Measurements from ENCODE around the gene EPB41L4A.

Gene EPB41L4A

GRCh38 chr5:112174959-112175594 is 244.0 kb downstream of the EPB41L4A start:
- H3K4me1 ChIP-seq (ENCODE audit: control insufficient read depth, insufficient read depth, low read length), result no peaks in the 10 kb centered on the region
- no peak overlapping the region for H3K27ac ChIP-seq (ENCODE audit: extremely low read depth, low read depth, low read length)
- ChIA-PET POLR2A (interaction anchor here (1.8 to 1.9 kb wide), 2 partner anchors 10 to 14 kb away, joined by 4 read pairs; no protein-coding TSS in a partner anchor), CTCF (interaction anchor here (0.6 to 6.9 kb wide), 39 partner anchors 8 to 1431 kb away, joined by 3 to 116 read pairs (median 3); partner anchors contain the start of gene EPB41L4A)
- no peak overlapping the region for H3K4me3 ChIP-seq (ENCODE audit: low read depth, low read length)
- no peak for TF ChIP-seq ZNF274 (IDR thresholded peaks at IDR 0.05; ENCODE audit: low read length)
- TF ChIP-seq ZNF274 (tag by site-specific recombination; IDR thresholded peaks at IDR 0.05; ENCODE audit: borderline replicate concordance), result no peak
- peak; percentile 11; the same call in 1 of the 2 replicates for TF ChIP-seq ZBTB17 (tag by site-specific recombination; IDR thresholded peaks at IDR 0.05)
- TF ChIP-seq ZNF473 (tag by site-specific recombination; IDR thresholded peaks at IDR 0.05), result no peak
- TF ChIP-seq ZNF785 (tag by site-specific recombination; IDR thresholded peaks at IDR 0.05), result no peak
- TF ChIP-seq HOXD13 (CRISPR knock-in tag; IDR thresholded peaks at IDR 0.05; ENCODE audit: borderline replicate concordance), result no peak
- no peak for TF ChIP-seq ZBTB1 (tag by site-specific recombination; IDR thresholded peaks at IDR 0.05)
- TF ChIP-seq TSHZ1 (tag by site-specific recombination; IDR thresholded peaks at IDR 0.05; ENCODE audit: borderline replicate concordance), result no peak
- TF ChIP-seq ZNF18 (tag by site-specific recombination; IDR thresholded peaks at IDR 0.05), result no peak
- TF ChIP-seq ZNF660 (tag by site-specific recombination; IDR thresholded peaks at IDR 0.05), result peak; percentile 49
- TF ChIP-seq ZNF529 (tag by site-specific recombination; IDR thresholded peaks at IDR 0.05; ENCODE audit: insufficient replicate concordance), result no peak
- TF ChIP-seq ZSCAN30 (tag by site-specific recombination; IDR thresholded peaks at IDR 0.05), result 0 out of 2 replicates have a peak, but pooled peaks have one; percentile 28
- TF ChIP-seq ZNF654 (tag by site-specific recombination; IDR thresholded peaks at IDR 0.05; ENCODE audit: low read depth), result peak; percentile 75
- TF ChIP-seq ZBTB11 (tag by site-specific recombination; conservative IDR thresholded peaks at IDR 0.05; ENCODE audit: low read depth), result peak; percentile 88
- no peak for TF ChIP-seq ZNF830 (tag by site-specific recombination; IDR thresholded peaks at IDR 0.05; ENCODE audit: low read depth)
- 0 out of 2 replicates have a peak, but pooled peaks have one; percentile 12 for TF ChIP-seq CTCF (tag by site-specific recombination; IDR thresholded peaks at IDR 0.05)
- no peaks in the 10 kb centered on the region for H3K9me3 ChIP-seq (ENCODE audit: control insufficient read depth, insufficient read depth, low read depth, low read length)
- H3K36me3 ChIP-seq (ENCODE audit: control insufficient read depth in 2 of 2, insufficient read depth in 1 of 2, low read length in 2 of 2), result no peaks in the 10 kb centered on the region

Measured in HEK293 (cell line).